Vagina (tissue), 2 donors: ENCODE results near the gene ELP4.

Source experiments
- POLR2A ChIP-seq, 2 donors: fragments of 450-650 bp; IDR thresholded peaks; one replicate each; pipeline ENCODE4 v1.6.1; 2017; ENCODE audit warnings: antibody characterized with exemption in 2 of 2, mild to moderate bottlenecking in 2 of 2, moderate library complexity in 2 of 2
- POLR2AphosphoS5 ChIP-seq, 2 donors: sonication (generic); formaldehyde crosslinking; IDR thresholded peaks; one replicate each; pipeline ENCODE4 v1.9.0; 2017; ENCODE audit warnings: antibody characterized with exemption in 2 of 2, mild to moderate bottlenecking in 2 of 2, low read depth in 1 of 2; ENCODE audit not compliant: insufficient read depth in 1 of 2
- TF ChIP-seq, protein P1 (sequence below), 3 experiments: fragments of 450-650 bp in 2 of 3; fragments of 200-600 bp in 1 of 3; sonication (generic) in 1 of 3; IDR thresholded peaks; one replicate each; pipeline ENCODE4 v1.5.1; 2017 to 2019; ENCODE audit warnings: antibody characterized with exemption in 3 of 3, mild to moderate bottlenecking in 2 of 3, moderate library complexity in 2 of 3

DNA sequence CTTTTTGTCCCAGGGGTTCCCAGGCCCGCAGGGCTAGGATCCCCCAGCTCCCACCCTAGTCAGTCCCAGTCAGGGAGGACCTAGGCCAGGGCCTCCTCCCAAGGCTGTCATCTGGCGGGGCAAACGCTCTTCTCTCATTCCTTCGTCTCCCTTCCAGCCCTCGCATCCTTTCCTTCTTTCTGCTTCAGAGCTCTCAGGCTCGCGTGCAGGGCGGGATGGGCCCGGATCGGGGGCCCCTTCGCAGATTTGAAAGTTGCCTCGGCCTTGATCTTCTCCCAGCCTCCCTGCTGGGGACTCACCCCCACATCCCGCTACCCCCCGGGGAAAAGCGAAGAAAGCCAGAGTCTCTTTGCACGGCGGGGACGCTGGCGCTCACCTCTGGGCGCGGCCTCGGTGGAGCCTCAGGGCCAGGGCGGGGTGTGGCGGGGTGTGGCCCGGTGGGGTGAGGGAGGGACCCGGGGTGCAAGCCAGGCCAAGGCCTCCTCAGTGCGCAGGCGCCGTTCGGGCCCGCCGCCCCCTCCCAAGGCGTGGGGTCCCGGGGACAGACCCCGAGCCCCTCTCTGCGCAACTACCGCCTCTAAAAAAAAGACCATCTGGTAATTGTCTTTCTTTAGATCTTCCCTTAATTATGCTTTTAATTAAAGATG is 316.4 kb downstream of the ELP4 start:
- TF ChIP-seq, protein P1, sequence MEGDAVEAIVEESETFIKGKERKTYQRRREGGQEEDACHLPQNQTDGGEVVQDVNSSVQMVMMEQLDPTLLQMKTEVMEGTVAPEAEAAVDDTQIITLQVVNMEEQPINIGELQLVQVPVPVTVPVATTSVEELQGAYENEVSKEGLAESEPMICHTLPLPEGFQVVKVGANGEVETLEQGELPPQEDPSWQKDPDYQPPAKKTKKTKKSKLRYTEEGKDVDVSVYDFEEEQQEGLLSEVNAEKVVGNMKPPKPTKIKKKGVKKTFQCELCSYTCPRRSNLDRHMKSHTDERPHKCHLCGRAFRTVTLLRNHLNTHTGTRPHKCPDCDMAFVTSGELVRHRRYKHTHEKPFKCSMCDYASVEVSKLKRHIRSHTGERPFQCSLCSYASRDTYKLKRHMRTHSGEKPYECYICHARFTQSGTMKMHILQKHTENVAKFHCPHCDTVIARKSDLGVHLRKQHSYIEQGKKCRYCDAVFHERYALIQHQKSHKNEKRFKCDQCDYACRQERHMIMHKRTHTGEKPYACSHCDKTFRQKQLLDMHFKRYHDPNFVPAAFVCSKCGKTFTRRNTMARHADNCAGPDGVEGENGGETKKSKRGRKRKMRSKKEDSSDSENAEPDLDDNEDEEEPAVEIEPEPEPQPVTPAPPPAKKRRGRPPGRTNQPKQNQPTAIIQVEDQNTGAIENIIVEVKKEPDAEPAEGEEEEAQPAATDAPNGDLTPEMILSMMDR (IDR thresholded peaks at IDR 0.05) = no peak
- no peak for TF ChIP-seq POLR2AphosphoS5 (IDR thresholded peaks at IDR 0.05; ENCODE audit: insufficient read depth in 1 of 2, low read depth in 1 of 2)
- no peak for TF ChIP-seq POLR2A (IDR thresholded peaks at IDR 0.05)
